HCT116 (cell line): Measurements from ENCODE around the gene SPATS2L. TPM values are rescaled to one million over a fixed set of nuclear protein-coding genes. Genes with fewer than 3 reads are reported as not detected.

ENCODE experiments used
- ATAC-seq: fragments of 200-7000 bp; cut with Tn5 transposase; 2 replicates; pipeline ENCODE4 v1.9.1; 2020; ENCODE audit warnings: mild to moderate bottlenecking, moderate library complexity
- BruUV-seq: library from RNA; stranded (reverse); fragments of 400-500 nt; replicated peaks from 2 replicates; lab custom pipeline; 2021; lab: Mats Ljungman, UMichigan
- CTCF ChIA-PET: fragments of 300-600 bp; sonication (Branson Sonifier 250); formaldehyde crosslinking; loops from one replicate; lab custom pipeline; 2021; ENCODE audit warnings: antibody characterized with exemption; lab: Charles Lee
- POLR2A ChIA-PET: fragments of 300-600, 350-600 bp; sonication (Branson Sonifier 250); formaldehyde crosslinking; loops from one replicate; lab custom pipeline; 2021; ENCODE audit warnings: antibody characterized with exemption; lab: Charles Lee
- RAD21 ChIA-PET, 2 experiments: fragments of 300-600 bp; sonication (Branson Sonifier 250); formaldehyde crosslinking; loops; one replicate each; lab custom pipeline; 2023; ENCODE audit warnings: low total read pairs in 2 of 2; ENCODE audit not compliant: uncharacterized antibody in 2 of 2, unreplicated experiment in 2 of 2, low non-redundant PET in 1 of 2; lab: Charles Lee
- DNase-seq: peaks from one replicate; pipeline ENCODE4 v3.0.0-alpha.2; 2010; ENCODE audit warnings: low read depth, low spot score
- H2AFZ ChIP-seq: fragments of 200-600 bp; shearing (Covaris generic), sonication (generic); 2 replicates; pipeline ENCODE4 v1.6.1; 2017; ENCODE audit warnings: low read depth, mixed run types, mixed read lengths, antibody characterized with exemption, low read length; ENCODE audit not compliant: poor library complexity, severe bottlenecking
- H3K27ac ChIP-seq: 2 replicates; pipeline ENCODE4 v1.5.1; 2012; ENCODE audit warnings: low read depth, low read length
- H3K27me3 ChIP-seq: fragments of 200-600 bp; sonication (generic); 2 replicates; pipeline ENCODE4 v1.6.1; 2016; ENCODE audit warnings: mixed run types, low read length, mixed read lengths; ENCODE audit not compliant: insufficient read depth
- H3K36me3 ChIP-seq, 2 experiments: fragments of 200-500 bp in 1 of 2; fragments of 200-600 bp in 1 of 2; sonication (Bioruptor generic) in 1 of 2; sonication (generic) in 1 of 2; 2 replicates each; pipeline versions ENCODE4 v1.5.1 to v1.6.1; 2014 to 2016; ENCODE audit warnings: low read length in 2 of 2, inconsistent platforms in 1 of 2, mixed read lengths in 1 of 2, mixed run types in 1 of 2; ENCODE audit not compliant: insufficient read depth in 2 of 2, control insufficient read depth in 1 of 2
- H3K4me1 ChIP-seq, 2 experiments: fragments of 200-600 bp in 1 of 2; sonication (generic) in 1 of 2; 2 replicates each; pipeline versions ENCODE4 v1.5.1 to v1.6.1; 2012 to 2017; ENCODE audit warnings: low read length in 2 of 2, inconsistent platforms in 1 of 2, mild to moderate bottlenecking in 1 of 2, mixed read lengths in 1 of 2, mixed run types in 1 of 2, moderate library complexity in 1 of 2; ENCODE audit not compliant: insufficient read depth in 2 of 2, control insufficient read depth in 1 of 2
- H3K4me2 ChIP-seq: fragments of 200-600 bp; sonication (generic); 2 replicates; pipeline ENCODE4 v1.6.1; 2017; ENCODE audit warnings: mixed run types, low read length, mixed read lengths
- H3K4me3 ChIP-seq, 2 experiments: fragments of 200-600 bp in 1 of 2; sonication (generic) in 1 of 2; replicated peaks in 1 of 2; 2 replicates each; pipeline ENCODE4 v1.5.1; 2011 to 2016; ENCODE audit warnings: low read length in 2 of 2, control low read depth in 1 of 2, low read depth in 1 of 2, mild to moderate bottlenecking in 1 of 2, mixed read lengths in 1 of 2, mixed run types in 1 of 2
- H3K79me2 ChIP-seq: fragments of 200-600 bp; sonication (generic); 2 replicates; pipeline ENCODE4 v1.6.1; 2017; ENCODE audit warnings: mild to moderate bottlenecking, mixed run types, low read length, moderate library complexity, mixed read lengths; ENCODE audit not compliant: insufficient read depth
- H3K9ac ChIP-seq: fragments of 200-600 bp; sonication (generic); 2 replicates; pipeline ENCODE4 v1.6.1; 2016; ENCODE audit warnings: low read length, mixed read lengths
- H3K9me2 ChIP-seq: fragments of 200-600 bp; sonication (generic), shearing (Covaris generic); 2 replicates; pipeline ENCODE4 v1.6.1; 2017; ENCODE audit warnings: mixed run types, mild to moderate bottlenecking, moderate library complexity; ENCODE audit not compliant: insufficient read depth
- H3K9me3 ChIP-seq, 2 experiments: fragments of 200-500 bp in 1 of 2; fragments of 200-600 bp in 1 of 2; sonication (Bioruptor generic) in 1 of 2; sonication (generic) in 1 of 2; 2 replicates each; pipeline ENCODE4 v1.6.1; 2014 to 2017; ENCODE audit warnings: low read length in 2 of 2, mixed read lengths in 2 of 2, inconsistent platforms in 1 of 2, low read depth in 1 of 2, mild to moderate bottlenecking in 1 of 2, mixed run types in 1 of 2, moderate library complexity in 1 of 2; ENCODE audit not compliant: control insufficient read depth in 1 of 2, insufficient read depth in 1 of 2
- H4K20me1 ChIP-seq: fragments of 200-600 bp; sonication (generic), shearing (Covaris generic); 2 replicates; pipeline ENCODE4 v1.6.1; 2017; ENCODE audit warnings: mixed run types, mild to moderate bottlenecking, moderate library complexity; ENCODE audit not compliant: insufficient read depth
- CBX3 ChIP-seq: IDR thresholded peaks from 2 replicates; pipeline ENCODE4 v1.6.1; 2012; ENCODE audit warnings: low read depth
- CTCF ChIP-seq, 3 experiments: fragments of 200-600 bp in 1 of 3; sonication (generic) in 1 of 3; IDR thresholded peaks in 2 of 3; conservative IDR thresholded peaks in 1 of 3; 2 replicates each; pipeline ENCODE4 v1.5.1; 2012 to 2017; ENCODE audit warnings: low read depth in 2 of 3, low read length in 2 of 3, antibody characterized with exemption in 1 of 3, borderline replicate concordance in 1 of 3, control low read depth in 1 of 3, mild to moderate bottlenecking in 1 of 3, mixed read lengths in 1 of 3, mixed run types in 1 of 3, moderate library complexity in 1 of 3; ENCODE audit not compliant: insufficient read depth in 1 of 3
- EZH2 ChIP-seq: fragments of 200-600 bp; sonication (generic); IDR thresholded peaks from 2 replicates; pipeline ENCODE4 v1.6.1; 2017; ENCODE audit warnings: antibody characterized with exemption, mixed run types
- EZH2phosphoT487 ChIP-seq: fragments of 200-600 bp; IDR thresholded peaks from 2 replicates; pipeline ENCODE4 v1.6.1; 2018; ENCODE audit warnings: antibody characterized with exemption, borderline replicate concordance
- FOSL1 ChIP-seq: IDR thresholded peaks from 2 replicates; pipeline ENCODE4 v1.6.1; 2012; ENCODE audit warnings: low read depth
- MAX ChIP-seq: IDR thresholded peaks from 2 replicates; pipeline ENCODE4 v1.6.1; 2012
- REST ChIP-seq: IDR thresholded peaks from 2 replicates; pipeline ENCODE4 v1.6.1; 2012; ENCODE audit warnings: low read depth
- SIN3A ChIP-seq: IDR thresholded peaks from 2 replicates; pipeline ENCODE4 v1.6.1; 2012; ENCODE audit warnings: low read depth
- SP1 ChIP-seq: IDR thresholded peaks from 2 replicates; pipeline ENCODE4 v1.6.1; 2012; ENCODE audit warnings: low read depth
- TCF7L2 ChIP-seq: IDR thresholded peaks from 2 replicates; pipeline ENCODE4 v1.7.0; 2011; ENCODE audit warnings: borderline replicate concordance, inconsistent platforms; ENCODE audit not compliant: insufficient read depth, insufficient read length; ENCODE audit errors: extremely low read depth
- intact Hi-C: fragments of 100-400 bp; cut with micrococcal nuclease; formaldehyde crosslinking; loops from 2 replicates; pipeline ENCODE4 v1.10.0; 2022
- total RNA-seq: library from RNA; stranded (reverse); gene quantifications from one replicate; pipeline ENCODE4 v1.2.1, GENCODE V29; 2021; ENCODE audit not compliant: unreplicated experiment

Gene SPATS2L
- total RNA-seq, 1 experiment from 2014 or later: 87.1 TPM

- H3K9ac ChIP-seq: no peak overlapping the region
- intact Hi-C loops: no loop called here
- no TSS peak for BruUV-seq
- POLR2A ChIA-PET: no interaction called here
- DNase-seq (no peak), ATAC-seq (no peak)
- no peaks in the 10 kb centered on the region for H3K27me3 ChIP-seq
- 0 out of 4 replicates have a peak, but pooled peaks cover 0 to 4% of the 10 kb centered on the region in 2 experiments for H3K36me3 ChIP-seq
- H2AFZ ChIP-seq: no peak overlapping the region
- no peak overlapping the region for H3K4me3 ChIP-seq
- H3K9me3 ChIP-seq: no peaks in the 10 kb centered on the region
- H3K4me2 ChIP-seq: no peak overlapping the region
- CTCF ChIA-PET: no interaction called here
- no peaks in the 10 kb centered on the region for H4K20me1 ChIP-seq
- TF ChIP-seq CBX3: no peak
- TF ChIP-seq TCF7L2: no peak
- no peak for TF ChIP-seq EZH2phosphoT487
- no peak for TF ChIP-seq EZH2
- H3K9me2 ChIP-seq: no peaks in the 10 kb centered on the region
- RAD21 ChIA-PET: no interaction called here
- H3K4me1 ChIP-seq: peaks cover 10 to 21% of the 10 kb centered on the region in 2 experiments
- no peaks in the 10 kb centered on the region for H3K79me2 ChIP-seq
- no peak overlapping the region for H3K27ac ChIP-seq
These were observed 150.1 kb downstream of the SPATS2L start for GRCh38 chr2:200456567-200456966.

GRCh38 chr2:200459101-200459500 is 152.6 kb downstream of the SPATS2L start:
- Histone ChIP-seq H3K9me2 (no peaks in the 10 kb centered on the region), H3K4me1 (peaks cover 10 to 17% of the 10 kb centered on the region in 2 experiments), H3K4me3 (no peak overlapping the region), H3K79me2 (no peaks in the 10 kb centered on the region), H3K27ac (no peak overlapping the region), H3K36me3 (peaks cover 2 to 4% of the 10 kb centered on the region in 2 experiments; a peak in 1 of 4 replicates), H3K9me3 (no peaks in the 10 kb centered on the region), H3K9ac (no peak overlapping the region), H3K4me2 (no peak overlapping the region), H3K27me3 (no peaks in the 10 kb centered on the region), H2AFZ (no peak overlapping the region), H4K20me1 (no peaks in the 10 kb centered on the region)
- intact Hi-C loops: no loop called here
- no peak for ATAC-seq
- CTCF ChIA-PET: no interaction called here
- RAD21 ChIA-PET: no interaction called here
- DNase-seq: no peak
- POLR2A ChIA-PET: no interaction called here
- BruUV-seq: no TSS peak
- TF ChIP-seq FOSL1 (no peak), SIN3A (no peak), REST (no peak), SP1 (no peak), MAX (no peak), CTCF (IDR thresholded peaks at IDR 0.05 in 2 of 3, conservative IDR thresholded peaks at IDR 0.05 in 1 of 3; ENCODE audit: borderline replicate concordance in 1 of 3, insufficient read depth in 1 of 3, low read depth in 2 of 3, low read length in 2 of 3) (no peak)
